Adrenal gland (tissue), 5 donors: Measurements from ENCODE around the gene VWDE.

Source experiments
- CTCF ChIP-seq, 6 experiments: fragments of 450-650 bp in 4 of 6; fragments of 200-600 bp in 2 of 6; sonication (generic) in 1 of 6; IDR thresholded peaks; 1 replicate in 5 of 6; 2 replicates in 1 of 6; pipeline versions ENCODE4 v1.5.1 to v1.8.0; 2016 to 2021; ENCODE audit warnings: antibody characterized with exemption in 6 of 6, mild to moderate bottlenecking in 2 of 6, moderate library complexity in 1 of 6
- POLR2A ChIP-seq, 2 donors: fragments of 450-650 bp; IDR thresholded peaks; one replicate each; pipeline ENCODE4 v1.6.1; 2017; ENCODE audit warnings: antibody characterized with exemption in 2 of 2, mild to moderate bottlenecking in 2 of 2, moderate library complexity in 1 of 2
- donor health status: DM: no; HTN: no; CAD: no.

DNA sequence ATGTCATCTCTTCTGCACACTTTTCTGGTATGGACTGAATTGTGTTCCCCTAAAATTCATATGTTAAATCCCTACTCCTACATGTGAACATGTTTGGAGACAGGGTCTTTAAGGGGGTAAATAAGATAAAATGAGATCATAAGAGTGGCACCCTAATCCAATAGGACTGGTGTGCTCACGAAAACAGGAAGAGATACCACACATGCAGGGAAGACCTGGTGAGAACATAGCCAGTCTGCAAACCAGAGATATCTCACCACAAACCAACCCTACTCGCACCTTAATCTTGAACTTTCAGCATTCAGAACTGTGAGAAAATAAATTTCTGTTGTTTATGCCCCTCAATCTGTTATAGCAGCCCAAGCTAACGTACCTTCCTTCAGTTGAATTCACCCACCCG is 51.8 kb downstream of the VWDE start:
- TF ChIP-seq CTCF (IDR thresholded peaks at IDR 0.05) (no peak), POLR2A (IDR thresholded peaks at IDR 0.05) (no peak)
